B cell (primary cell): ENCODE measurements around the gene MEF2C. TPM values are rescaled to one million over a fixed set of nuclear protein-coding genes. Genes with fewer than 3 reads are reported as not detected.

Experiments used
- ATAC-seq: fragments of 200-7000 bp; cut with Tn5 transposase; one replicate; pipeline ENCODE4 v1.10.0; 2021; ENCODE audit warnings: low read depth, mild to moderate bottlenecking, moderate number of reproducible peaks, moderate library complexity
- CTCF ChIA-PET: fragments of 350-600 bp; sonication (Branson Sonifier 250); formaldehyde crosslinking; loops from one replicate; lab custom pipeline; 2021; ENCODE audit warnings: antibody characterized with exemption, inconsistent platforms; lab: Charles Lee
- POLR2A ChIA-PET: fragments of 350-600 bp; sonication (Branson Sonifier 250); formaldehyde crosslinking; loops from one replicate; lab custom pipeline; 2021; ENCODE audit warnings: antibody characterized with exemption; lab: Charles Lee
- DNase-seq: peaks from one replicate; pipeline ENCODE4 v3.0.0; 2013
- H2AFZ ChIP-seq: 2 replicates; pipeline ENCODE4 v1.6.1; 2012; ENCODE audit warnings: mild to moderate bottlenecking, low read depth, low read length; ENCODE audit not compliant: insufficient read depth, poor library complexity, severe bottlenecking
- H3K27ac ChIP-seq, 2 donors: 1 replicate in 1 of 2; 2 replicates in 1 of 2; pipeline ENCODE4 v1.5.1; 2012 to 2013; ENCODE audit warnings: low read length in 2 of 2, mild to moderate bottlenecking in 2 of 2, moderate library complexity in 1 of 2
- H3K27me3 ChIP-seq, 4 experiments: fragments of 200-600 bp in 1 of 4; sonication (generic) in 1 of 4; replicated peaks in 1 of 4; 1 replicate in 2 of 4; 2 replicates in 2 of 4; pipeline versions ENCODE4 v1.6.1 to v1.7.0; 2013 to 2016; ENCODE audit warnings: low read length in 3 of 4, mild to moderate bottlenecking in 2 of 4, mixed read lengths in 1 of 4, moderate library complexity in 1 of 4; ENCODE audit not compliant: insufficient read depth in 4 of 4, control insufficient read depth in 3 of 4; ENCODE audit errors: control extremely low read depth in 1 of 4
- H3K36me3 ChIP-seq, 2 experiments: replicated peaks in 1 of 2; 1 replicate in 1 of 2; 2 replicates in 1 of 2; pipeline versions ENCODE4 v1.6.1 to v1.7.1; 2013; ENCODE audit warnings: low read length in 1 of 2; ENCODE audit not compliant: insufficient read depth in 2 of 2, control insufficient read depth in 1 of 2; ENCODE audit errors: control extremely low read depth in 1 of 2, extremely low read depth in 1 of 2
- H3K4me1 ChIP-seq, 2 donors: fragments of 200-600 bp in 1 of 2; sonication (generic) in 1 of 2; 1 replicate in 1 of 2; 2 replicates in 1 of 2; pipeline versions ENCODE4 v1.5.1 to v1.6.1; 2013 to 2017; ENCODE audit warnings: low read length in 2 of 2; ENCODE audit not compliant: control insufficient read depth in 2 of 2, insufficient read depth in 2 of 2
- H3K4me2 ChIP-seq: replicated peaks from 2 replicates; pipeline ENCODE3; 2012; ENCODE audit warnings: mild to moderate bottlenecking, low read depth, low read length; ENCODE audit not compliant: poor library complexity, severe bottlenecking
- H3K4me3 ChIP-seq, 5 experiments: fragments of 200-600 bp in 1 of 5; sonication (generic) in 1 of 5; 1 replicate in 3 of 5; 2 replicates in 2 of 5; pipeline versions ENCODE4 v1.5.1 to v1.7.0; 2011 to 2016; ENCODE audit warnings: low read length in 4 of 5, mild to moderate bottlenecking in 4 of 5, low read depth in 2 of 5, control low read depth in 1 of 5, moderate library complexity in 1 of 5; ENCODE audit not compliant: insufficient read depth in 1 of 5; ENCODE audit errors: control extremely low read depth in 1 of 5, extremely low read depth in 1 of 5
- H3K79me2 ChIP-seq: fragments of 200-600 bp; sonication (generic); one replicate; pipeline ENCODE4 v1.6.0; 2016; ENCODE audit warnings: low read length; ENCODE audit not compliant: control insufficient read depth, insufficient read depth
- H3K9ac ChIP-seq: fragments of 200-600 bp; sonication (generic); 2 replicates; pipeline ENCODE4 v1.6.1; 2017; ENCODE audit warnings: mild to moderate bottlenecking, low read length, moderate library complexity
- H3K9me3 ChIP-seq, 3 donors: one replicate each; pipeline versions ENCODE4 v1.6.1 to v1.7.1; 2013; ENCODE audit warnings: low read length in 2 of 3; ENCODE audit not compliant: control insufficient read depth in 2 of 3, insufficient read depth in 1 of 3; ENCODE audit errors: control extremely low read depth in 1 of 3
- H4K20me1 ChIP-seq: 2 replicates; pipeline ENCODE4 v1.6.0; 2012; ENCODE audit warnings: mild to moderate bottlenecking, low read length; ENCODE audit not compliant: insufficient read depth, control insufficient read depth, poor library complexity, severe bottlenecking
- H3K27ac Mint-ChIP-seq: one replicate; pipeline ENCODE4 v1.8.0; 2021; ENCODE audit warnings: mixed read lengths
- H3K27me3 Mint-ChIP-seq: one replicate; pipeline ENCODE4 v1.8.0; 2021; ENCODE audit warnings: mixed read lengths
- H3K4me1 Mint-ChIP-seq: one replicate; pipeline ENCODE4 v1.8.0; 2021; ENCODE audit warnings: mixed read lengths
- H3K4me3 Mint-ChIP-seq: one replicate; pipeline ENCODE4 v1.8.0; 2021; ENCODE audit warnings: mixed read lengths
- H3K9me3 Mint-ChIP-seq: one replicate; pipeline ENCODE4 v1.8.0; 2022; ENCODE audit warnings: mixed read lengths; ENCODE audit not compliant: insufficient read depth
- CTCF ChIP-seq: fragments of 200-600 bp; IDR thresholded peaks from one replicate; pipeline ENCODE4 v1.8.0; 2022; ENCODE audit warnings: antibody characterized with exemption, mild to moderate bottlenecking
- EZH2 ChIP-seq: IDR thresholded peaks from 2 replicates; pipeline ENCODE4 v1.6.1; 2012; ENCODE audit warnings: borderline replicate concordance, low read depth, mild to moderate bottlenecking, moderate library complexity, low read length; ENCODE audit not compliant: insufficient read depth, poor library complexity, severe bottlenecking
- WGBS: methylation state at CpG from one replicate; pipeline ENCODE4 v1.1.5; 2013; ENCODE audit warnings: missing lambda C conversion rate; ENCODE audit not compliant: insufficient coverage; 5-methylcytosine and 5-hydroxymethylcytosine counted together
- intact Hi-C: fragments of 100-400 bp; cut with micrococcal nuclease; formaldehyde crosslinking; loops from one replicate; pipeline ENCODE4 v1.10.0; 2022
- polyA plus RNA-seq: library from polyadenylated mRNA; depleted of rRNA; stranded (reverse); fragments of >200 nt; gene quantifications from 2 replicates; pipeline ENCODE4 v1.2.3, GENCODE V29; 2012
- total RNA-seq, 2 donors: library from RNA; stranded (reverse); fragments of 120-200 nt in 1 of 2; gene quantifications; 1 replicate in 1 of 2; 2 replicates in 1 of 2; pipeline versions ENCODE4 v1.2.3 to v1.2.4, GENCODE V29; 2013 to 2022

The MEF2C gene
- total and polyA plus RNA-seq, 2 donors (not counting 1 experiment from before 2014, with no cell fraction given): 97.4 to 354 TPM

DNA sequence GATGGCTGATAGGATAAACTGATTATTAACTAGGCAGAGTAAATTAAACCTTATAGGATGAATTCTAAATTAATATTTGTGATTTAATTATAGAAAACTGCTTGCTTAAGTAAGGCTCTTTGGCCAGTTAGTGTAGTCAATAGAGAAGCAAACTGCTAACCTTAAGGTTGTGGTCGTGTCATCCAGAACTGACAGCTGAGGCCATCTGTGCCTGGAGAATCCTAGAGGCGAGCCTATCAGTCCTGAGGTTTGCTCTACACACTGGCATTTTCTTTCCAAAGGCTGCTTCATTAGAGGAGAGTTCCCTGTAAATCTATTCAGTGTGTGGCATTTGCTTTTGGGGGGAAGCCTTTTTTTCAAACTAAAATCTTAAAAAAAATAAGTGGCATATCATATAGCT is 169.2 kb downstream of the MEF2C start:
- H3K4me3 Mint-ChIP-seq: no peak overlapping the region
- no peak overlapping the region for H3K27ac ChIP-seq
- TF ChIP-seq CTCF (no peak), EZH2 (no peak)
- H3K79me2 ChIP-seq: no peaks in the 10 kb centered on the region
- no peaks in the 10 kb centered on the region for H3K27me3 ChIP-seq
- no peak overlapping the region for H3K4me2 ChIP-seq
- no peaks in the 10 kb centered on the region for H3K4me1 Mint-ChIP-seq
- intact Hi-C loops: no loop called here
- no peak overlapping the region for H3K9ac ChIP-seq
- ATAC-seq (no peak), DNase-seq (no peak)
- no peaks in the 10 kb centered on the region for H4K20me1 ChIP-seq
- H3K27me3 Mint-ChIP-seq: no peaks in the 10 kb centered on the region
- H3K9me3 ChIP-seq: no peaks in the 10 kb centered on the region
- H3K4me1 ChIP-seq: no peaks in the 10 kb centered on the region
- ChIA-PET CTCF (interaction anchor here (0.7 to 2.8 kb wide), 3 partner anchors 14 to 407 kb away, joined by 4 to 18 read pairs (median 5); no protein-coding TSS in a partner anchor), POLR2A (no interaction called here)
- no peak overlapping the region for H2AFZ ChIP-seq
- 100% methylated on average over 2 of the region's 2 CpGs for WGBS
- no peak overlapping the region for H3K27ac Mint-ChIP-seq
- H3K36me3 ChIP-seq: peaks cover 10 to 20% of the 10 kb centered on the region in 2 experiments
- no peak overlapping the region for H3K4me3 ChIP-seq
- H3K9me3 Mint-ChIP-seq: no peaks in the 10 kb centered on the region

DNA sequence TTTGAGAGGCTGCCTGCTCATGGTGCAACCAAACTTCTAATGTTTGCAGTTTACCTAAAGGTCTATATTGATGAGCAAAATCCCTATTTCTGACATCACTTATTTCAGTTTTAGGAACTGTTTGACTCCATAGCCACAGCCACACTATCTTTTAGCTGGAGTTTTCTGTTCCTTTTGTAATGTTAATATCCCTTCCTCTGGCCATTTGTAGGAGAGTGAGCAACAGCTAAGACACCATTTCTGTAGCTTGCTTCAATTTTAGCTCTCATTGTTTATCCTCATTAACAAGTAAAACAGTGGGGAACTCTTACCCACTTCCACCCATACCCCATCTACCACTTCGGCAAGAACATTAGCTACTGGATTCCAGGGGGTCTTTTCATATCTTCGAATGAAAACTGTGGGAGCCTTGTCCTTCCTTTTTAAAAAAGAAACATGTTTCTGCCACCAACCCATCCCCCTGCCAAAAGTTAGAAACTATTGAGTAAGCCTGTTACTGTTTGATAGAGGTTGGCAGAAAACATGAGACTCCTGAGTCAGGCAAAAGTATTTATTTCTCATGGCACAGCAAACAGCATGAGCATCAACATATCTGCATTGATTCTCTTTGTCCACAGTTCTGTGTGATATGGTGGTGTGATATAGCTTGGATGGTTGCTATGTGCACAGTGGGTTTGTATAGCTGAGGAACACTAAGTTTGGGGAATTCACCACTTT is 174.1 kb downstream of the MEF2C start:
- Mint-ChIP-seq H3K27ac (no peak overlapping the region), H3K4me3 (no peak overlapping the region), H3K4me1 (no peaks in the 10 kb centered on the region), H3K9me3 (no peaks in the 10 kb centered on the region), H3K27me3 (peaks cover 9% of the 10 kb centered on the region)
- Histone ChIP-seq H3K79me2 (no peaks in the 10 kb centered on the region), H3K36me3 (no peaks in the 10 kb centered on the region), H3K4me3 (no peak overlapping the region), H3K4me1 (no peaks in the 10 kb centered on the region), H3K9ac (no peak overlapping the region), H2AFZ (no peak overlapping the region), H4K20me1 (no peaks in the 10 kb centered on the region), H3K27me3 (no peaks in the 10 kb centered on the region), H3K9me3 (no peaks in the 10 kb centered on the region), H3K4me2 (no peak overlapping the region), H3K27ac (no peak overlapping the region)
- no peak for TF ChIP-seq EZH2
- no peak for TF ChIP-seq CTCF
- intact Hi-C loops: no loop called here
- no peak for ATAC-seq
- WGBS: no CpG with 5 or more reads among the region's 2 CpGs
- CTCF ChIA-PET: interaction anchor here (1.6 kb wide), 1 partner anchor 18 kb away, joined by 6 read pairs; no protein-coding TSS in a partner anchor
- POLR2A ChIA-PET: interaction anchor here (0.5 kb wide), 1 partner anchor 27 kb away, joined by 5 read pairs; no protein-coding TSS in a partner anchor
- DNase-seq: no peak
